Measurements from ENCODE around the gene CST4.
"Not testable (repeated sequence)": the region's sequence is repeated elsewhere in the genome, so short reads cannot be mapped to it uniquely, and the experiment has no call there.

Gene CST4

DNA sequence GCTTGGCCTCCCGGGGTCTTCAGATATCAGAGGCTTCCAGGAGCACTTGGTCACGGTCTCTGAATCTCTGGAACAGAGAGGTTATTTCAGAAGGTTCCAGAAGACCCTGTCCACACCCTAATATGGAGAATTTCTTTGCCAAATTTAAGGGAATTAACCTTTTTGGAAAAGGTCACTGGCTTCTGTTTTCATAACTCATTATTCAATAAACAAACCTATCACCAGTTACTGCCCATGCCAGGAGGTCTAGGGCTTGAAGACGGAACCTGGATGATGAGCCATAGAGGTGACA lies 507 bp upstream of the CST4 start:
- DNase-seq (ENCODE audit: low read depth, low spot score) = no peak

DNA sequence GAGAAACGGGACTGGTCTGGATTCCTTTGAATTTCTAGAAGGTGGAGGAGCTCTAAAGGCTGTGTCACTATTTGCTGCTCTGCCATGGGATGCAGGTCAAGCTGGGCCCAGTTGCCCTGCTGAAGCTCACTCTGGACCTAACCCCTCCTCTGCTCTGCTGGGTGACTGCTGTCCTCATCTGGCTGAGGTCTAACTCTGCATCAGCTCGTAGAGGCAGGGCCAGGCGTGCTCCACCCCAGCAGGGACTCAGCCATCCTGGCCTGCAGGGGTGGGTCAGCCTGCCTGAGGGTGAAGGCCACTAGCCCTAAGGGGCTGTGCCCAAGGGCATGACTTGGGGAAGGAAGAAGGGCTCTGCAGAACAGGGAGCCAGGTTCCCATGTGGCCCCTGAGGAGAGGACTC lies 852 bp downstream of the CST4 start:
- no peak for DNase-seq (ENCODE audit: low read depth, low spot score)

DNA sequence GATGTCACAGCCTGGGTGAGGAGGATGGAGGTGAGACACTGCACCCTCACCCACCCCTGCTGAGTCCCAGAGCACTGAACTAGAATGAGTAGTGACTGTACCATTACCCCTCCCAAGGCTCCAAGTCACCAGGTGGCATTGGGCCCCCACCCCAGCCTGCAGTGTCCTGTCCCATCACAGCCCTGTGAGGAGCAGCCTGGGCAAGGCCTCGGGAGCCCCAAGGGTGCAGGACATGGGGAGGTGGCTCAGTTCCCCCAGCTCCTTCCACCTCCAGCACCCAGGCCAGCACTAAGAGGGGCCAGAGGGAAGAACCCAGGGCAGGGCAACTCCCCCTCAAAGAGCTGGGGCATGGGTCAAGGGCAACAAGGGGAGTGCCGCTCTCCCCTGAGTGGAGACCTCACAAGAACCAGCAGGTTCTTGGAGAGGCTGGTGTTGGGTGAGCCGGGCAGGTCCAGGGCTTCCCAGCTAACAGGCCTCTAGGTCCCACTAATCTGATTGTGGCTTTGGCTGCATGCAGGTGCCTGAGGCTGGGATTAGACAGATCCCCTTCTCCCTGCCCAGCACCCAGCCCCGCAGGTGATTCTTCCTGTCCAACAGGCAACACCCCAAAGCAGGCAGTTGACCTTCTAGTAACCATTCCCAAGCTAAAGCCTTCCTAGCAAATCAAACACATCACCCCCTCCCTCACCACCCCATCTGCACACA lies 2.6 kb downstream of the CST4 start:
- no peak for DNase-seq (ENCODE audit: low read depth, low spot score)

DNA sequence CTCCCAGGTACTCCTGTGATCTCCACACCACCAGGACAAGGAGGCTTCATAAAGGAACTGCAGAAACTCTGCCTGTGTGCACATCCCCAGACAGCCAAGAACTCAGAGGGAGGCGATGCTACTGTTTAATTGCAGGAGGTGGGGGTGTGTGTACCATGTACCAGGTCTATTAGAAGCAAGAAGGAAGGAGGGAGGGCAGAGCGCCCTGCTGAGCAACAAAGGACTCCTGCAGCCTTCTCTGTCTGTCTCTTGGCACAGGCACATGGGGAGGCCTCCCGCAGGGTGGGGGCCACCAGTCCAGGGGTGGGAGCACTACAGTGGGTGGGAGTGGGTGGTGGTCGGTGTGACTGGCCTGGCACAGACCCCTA lies 3.3 kb downstream of the CST4 start:
- DNase-seq (ENCODE audit: low read depth, low spot score) = not testable (repeated sequence)

DNA sequence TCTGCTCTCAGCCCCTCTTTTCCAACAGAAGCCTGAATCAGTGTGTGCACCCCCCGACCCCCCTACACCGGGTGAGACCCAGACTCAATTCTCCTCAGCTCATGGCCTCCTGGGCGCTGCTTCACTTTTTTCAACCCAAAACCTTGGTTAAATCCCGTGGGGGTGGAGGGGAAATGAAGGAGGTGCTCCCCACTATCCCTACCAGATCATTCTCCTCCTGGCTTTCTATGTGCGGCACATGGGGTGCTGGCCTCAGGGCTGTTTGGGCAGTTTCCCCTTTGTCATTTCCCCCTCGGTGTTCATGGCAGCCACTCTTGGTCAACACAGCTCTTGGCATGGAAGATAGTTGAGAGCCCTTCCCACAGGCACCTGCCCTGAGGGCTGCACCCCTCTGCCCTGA lies 4.6 kb downstream of the CST4 start:
- DNase-seq (ENCODE audit: low read depth, low spot score) = no peak

DNA sequence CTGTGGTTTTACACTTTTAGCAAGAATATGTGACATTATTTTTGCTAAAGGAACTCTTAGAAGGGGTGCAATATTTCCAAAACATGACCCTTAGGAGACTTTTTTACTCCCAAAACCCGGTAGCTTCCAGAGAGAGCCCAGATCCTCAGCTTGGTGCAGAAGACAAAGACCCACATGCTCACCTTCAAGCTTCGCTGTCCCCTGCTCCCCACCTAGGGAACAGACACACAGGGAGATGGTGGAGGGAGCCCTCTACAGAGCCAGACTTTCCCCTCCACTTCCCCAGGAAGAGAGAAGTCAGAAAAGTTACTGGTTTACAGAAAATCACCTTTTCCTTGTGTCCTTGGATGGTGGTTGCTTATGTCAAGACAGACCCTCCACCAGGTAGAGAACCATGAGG lies 5.0 kb downstream of the CST4 start:
- DNase-seq (ENCODE audit: low read depth, low spot score) = no peak

DNA sequence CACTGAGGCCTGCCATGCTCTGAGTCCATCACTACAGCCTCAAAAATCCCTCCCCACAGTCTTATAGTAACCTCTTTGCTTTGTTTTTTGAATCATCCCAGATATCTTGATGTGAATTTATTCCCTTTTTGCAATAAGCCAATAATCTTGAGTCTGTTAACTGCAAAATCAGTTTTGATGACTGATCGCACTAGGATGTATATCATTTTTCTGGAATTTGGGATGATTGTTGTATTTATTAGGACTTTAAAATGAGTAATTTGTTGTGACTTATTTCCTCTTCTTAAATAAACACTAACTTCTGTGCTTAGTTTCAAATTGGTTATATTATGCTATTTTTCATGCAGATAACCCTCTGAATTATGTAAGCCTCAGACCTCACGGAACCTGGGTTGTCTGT lies 5.6 kb downstream of the CST4 start:
- no peak for DNase-seq (ENCODE audit: low read depth, low spot score)

DNA sequence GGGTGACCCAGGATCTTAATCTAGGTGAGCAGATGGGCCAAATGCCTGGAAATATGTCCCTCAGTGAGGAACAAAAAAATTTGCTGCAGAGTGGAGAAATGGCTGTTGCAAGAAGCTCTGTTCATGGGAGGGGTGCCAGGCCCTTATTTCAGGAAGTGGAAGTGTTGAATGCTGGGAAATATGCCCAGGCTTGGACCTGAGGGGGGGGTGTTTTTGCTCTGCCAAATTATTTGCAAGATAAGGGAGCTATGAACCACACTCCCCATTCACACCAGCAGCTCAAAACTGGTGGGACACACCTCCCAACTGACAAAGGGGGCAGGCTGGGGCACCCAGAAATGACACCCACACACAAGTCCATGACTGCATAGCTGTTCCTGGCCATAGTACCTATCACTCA lies 8.7 kb downstream of the CST4 start:
- DNase-seq (ENCODE audit: low read depth, low spot score) = no peak

DNA sequence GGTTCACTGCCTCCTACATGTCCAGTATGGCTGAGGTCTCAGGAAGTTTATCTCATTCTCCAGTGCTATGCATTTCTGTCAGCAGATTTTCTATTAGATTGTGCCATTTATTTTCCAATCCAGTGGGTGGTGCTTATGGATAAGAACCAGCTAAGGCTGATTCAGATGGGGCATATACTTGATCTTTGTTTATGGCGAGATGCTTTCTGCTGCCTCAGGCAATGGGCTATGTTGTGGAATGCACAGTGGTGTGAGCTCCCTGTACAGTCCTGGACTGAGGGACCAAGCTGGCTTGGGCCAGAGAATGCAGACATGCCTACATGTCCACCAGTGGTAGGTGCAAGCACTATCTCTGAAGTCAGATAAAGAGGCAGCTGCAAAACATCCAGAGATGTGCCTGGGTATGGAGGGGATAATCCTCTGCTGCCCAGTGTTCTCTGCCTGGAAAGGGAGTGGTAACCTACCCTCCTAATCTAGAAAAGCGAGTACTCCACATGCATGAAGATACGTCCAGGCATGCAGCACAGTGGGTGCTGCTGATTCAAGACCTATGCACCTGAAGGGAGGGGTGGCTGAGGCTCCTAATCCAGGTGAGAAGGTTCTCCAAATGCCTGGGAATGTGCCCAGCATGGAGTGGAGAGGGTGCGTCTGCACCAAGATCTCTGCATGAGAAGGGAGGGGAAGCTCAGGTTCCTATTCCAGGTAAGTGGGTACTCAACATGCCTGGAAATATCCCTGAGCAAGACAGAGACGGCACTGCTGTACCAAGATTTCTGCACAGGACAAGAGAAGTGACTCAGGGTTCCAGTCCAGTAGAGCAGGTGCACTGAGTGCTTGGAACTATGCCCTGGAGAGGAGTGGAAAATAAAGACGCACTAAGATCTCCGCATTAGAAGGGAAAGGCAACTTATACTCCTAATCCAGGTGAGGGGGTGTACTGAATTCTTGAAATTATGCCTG lies 9.4 kb downstream of the CST4 start:
- no peak for DNase-seq (ENCODE audit: low read depth, low spot score)

DNA sequence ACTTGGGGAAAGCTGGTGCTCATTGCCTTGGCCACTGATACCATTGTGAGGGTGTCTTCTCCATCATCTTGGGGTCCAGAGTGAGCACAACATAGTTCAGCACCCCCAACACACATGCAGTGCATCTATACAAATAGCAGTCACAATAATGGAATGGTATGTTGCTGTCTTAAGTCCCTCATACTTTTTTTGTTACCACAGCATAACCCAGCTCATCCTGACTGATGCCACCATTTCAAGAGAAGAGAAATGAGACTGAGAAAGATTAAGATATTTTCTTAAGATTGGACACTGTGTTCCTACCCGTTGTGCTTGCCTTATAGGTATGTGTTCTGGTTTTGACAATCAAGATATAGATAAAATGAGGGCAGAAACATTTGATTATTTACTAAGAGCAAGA lies 15.6 kb downstream of the CST4 start:
- no peak for DNase-seq (ENCODE audit: low read depth, low spot score)

DNA sequence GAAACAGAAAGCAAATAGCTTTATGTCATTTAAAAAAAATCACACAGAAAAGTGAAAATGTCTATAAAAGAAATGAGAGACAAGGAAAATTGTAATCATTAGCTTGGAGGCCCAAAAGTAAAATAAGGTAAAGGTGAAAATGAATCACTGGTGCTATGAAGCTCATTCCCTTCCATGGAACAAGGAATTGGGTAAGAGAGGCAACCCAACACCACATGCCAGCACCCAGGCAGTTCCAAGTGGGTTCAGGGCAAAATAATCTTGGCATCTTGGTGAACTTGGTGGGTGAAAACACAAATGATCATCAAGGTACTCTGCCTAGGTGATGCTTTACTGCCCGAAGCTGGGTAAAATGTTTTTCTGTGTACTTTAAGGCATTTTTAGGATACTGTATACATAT lies 16.7 kb downstream of the CST4 start:
- DNase-seq (ENCODE audit: low read depth, low spot score) = no peak

DNA sequence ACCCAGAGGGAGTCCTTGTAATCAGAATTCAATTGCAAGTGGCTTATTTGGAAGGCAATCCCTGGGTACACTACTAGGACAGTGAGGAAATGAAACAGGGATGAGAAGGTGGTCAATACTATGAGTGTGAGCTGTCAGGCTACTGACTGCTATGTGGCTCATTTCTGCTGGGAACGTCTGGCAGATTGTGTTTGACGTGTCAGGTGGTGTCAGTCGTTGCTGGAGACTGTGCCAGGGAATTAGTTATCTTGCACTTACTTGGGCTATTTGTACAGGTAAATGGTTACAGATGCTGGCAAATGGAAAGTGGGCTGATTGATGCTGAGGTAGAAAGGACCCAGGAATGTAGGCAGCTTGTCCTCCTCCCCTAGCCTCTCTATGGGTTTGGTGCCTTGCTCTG lies 17.4 kb downstream of the CST4 start:
- no peak for DNase-seq (ENCODE audit: low read depth, low spot score)

DNA sequence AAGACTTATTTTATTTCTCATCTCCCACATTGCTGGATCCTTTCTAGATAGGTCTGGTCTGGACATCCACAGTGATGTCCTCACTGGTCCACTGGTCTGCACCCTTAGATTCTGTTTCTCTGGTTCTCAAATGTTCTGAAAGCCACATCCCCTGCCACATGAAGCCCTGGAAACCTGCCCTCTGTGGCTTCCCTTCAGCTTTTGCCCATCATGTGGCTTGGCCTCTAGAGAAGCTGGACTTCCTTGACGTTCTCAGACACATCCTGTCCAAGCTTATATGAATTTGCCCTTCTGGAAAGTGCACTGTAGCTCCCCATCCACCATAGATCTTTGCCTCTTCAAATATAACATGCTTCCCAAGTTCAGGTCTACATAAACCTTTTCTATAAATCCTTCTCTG lies 18.5 kb downstream of the CST4 start:
- no peak for DNase-seq (ENCODE audit: low read depth, low spot score)

DNA sequence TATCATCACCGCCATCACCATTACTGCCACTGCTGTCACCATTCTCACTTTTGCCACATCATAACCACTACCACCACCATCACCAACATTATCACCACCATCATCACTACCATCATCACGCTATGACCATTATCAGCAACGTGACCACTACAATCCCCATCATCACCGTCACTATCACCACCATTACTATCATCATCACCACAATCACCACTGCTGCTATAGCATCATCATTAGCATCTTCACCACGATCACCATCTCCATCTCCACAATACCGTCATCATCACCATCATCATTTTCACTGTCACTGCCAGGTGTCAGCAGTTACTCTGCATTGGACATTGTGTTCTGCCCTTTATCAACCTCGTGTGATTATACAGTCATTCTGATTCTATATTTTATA lies 19.0 kb downstream of the CST4 start:
- no peak for DNase-seq (ENCODE audit: low read depth, low spot score)

DNA sequence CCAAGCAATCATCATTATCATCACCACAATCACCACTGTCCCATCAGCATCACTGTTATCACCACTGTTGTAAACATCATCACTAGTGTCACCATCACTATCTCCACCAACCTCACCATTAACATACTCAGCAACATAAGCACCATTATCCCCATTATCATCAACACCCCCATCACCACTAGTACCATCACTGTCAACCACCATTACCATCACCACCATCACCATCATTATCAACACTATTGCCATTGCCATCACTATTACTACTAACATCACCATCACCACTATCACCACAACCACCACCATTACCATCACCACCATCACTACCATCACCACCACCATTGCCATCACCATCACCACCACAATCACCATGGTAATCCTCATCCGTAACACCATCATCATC lies 19.5 kb downstream of the CST4 start:
- DNase-seq (ENCODE audit: low read depth, low spot score) = no peak

DNA sequence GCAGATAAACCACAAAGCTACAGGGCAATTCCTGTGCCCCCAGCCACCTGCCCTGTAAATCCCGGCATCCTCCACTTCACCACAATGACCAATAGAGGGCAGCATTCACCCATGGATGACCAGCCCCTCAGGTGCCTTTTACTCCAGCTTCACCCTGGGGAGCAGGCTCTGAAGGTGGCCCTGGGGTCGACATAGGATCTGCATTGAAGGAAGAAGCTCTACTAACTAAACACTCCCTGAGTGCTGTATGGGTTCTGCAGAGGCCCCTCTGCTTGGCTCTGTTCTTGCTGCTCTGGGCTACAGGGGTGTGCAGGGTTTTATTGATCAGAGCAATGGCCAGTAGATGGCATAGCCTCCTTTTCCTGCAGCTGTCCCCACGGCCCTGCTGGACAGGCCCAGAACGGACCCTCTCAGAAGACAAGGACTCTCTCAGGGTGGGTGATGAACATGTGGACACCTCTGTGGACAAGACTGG lies 20.3 kb downstream of the CST4 start:
- no peak for DNase-seq (ENCODE audit: low read depth, low spot score)

DNA sequence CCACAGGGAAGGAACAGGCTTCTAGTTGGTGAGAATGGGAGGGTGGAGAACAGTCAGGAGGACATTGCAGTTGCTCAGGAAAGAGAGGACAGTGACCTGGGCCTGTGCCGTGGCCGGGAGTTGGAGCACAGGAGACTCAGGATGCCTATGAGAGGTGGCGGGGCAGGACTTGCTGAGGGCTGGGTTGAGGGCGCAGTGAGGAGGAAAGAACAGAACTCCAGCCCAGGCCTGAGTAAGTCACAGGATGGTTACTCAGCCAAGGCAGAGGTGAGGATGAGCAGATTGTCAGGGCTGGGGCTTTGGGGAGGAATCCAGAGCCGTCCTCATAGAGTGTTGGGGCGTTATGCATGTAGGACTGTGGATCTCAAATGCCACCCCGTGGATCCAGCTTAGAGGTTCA lies 21.2 kb downstream of the CST4 start:
- no peak for DNase-seq (ENCODE audit: low read depth, low spot score)

DNA sequence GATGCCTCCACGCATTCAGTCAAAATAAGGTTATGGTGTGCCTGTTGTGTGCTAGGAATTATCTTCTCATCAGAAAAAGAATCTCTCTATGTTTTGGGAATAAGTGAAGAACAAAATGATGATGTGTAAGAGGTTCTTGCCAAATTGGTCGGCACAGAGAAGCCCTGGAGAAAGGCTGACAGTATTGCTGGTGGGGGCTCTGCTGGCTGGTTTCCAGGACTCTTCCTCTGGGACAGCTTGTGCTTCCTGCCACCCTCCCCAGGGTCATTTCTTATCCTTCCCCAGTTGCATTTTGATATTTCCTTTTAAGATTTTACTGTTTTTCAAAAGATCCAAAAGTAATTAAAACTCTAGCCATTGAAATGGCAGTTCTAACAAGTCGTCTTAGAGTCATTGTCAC lies 22.1 kb downstream of the CST4 start:
- DNase-seq (ENCODE audit: low read depth, low spot score) = no peak

DNA sequence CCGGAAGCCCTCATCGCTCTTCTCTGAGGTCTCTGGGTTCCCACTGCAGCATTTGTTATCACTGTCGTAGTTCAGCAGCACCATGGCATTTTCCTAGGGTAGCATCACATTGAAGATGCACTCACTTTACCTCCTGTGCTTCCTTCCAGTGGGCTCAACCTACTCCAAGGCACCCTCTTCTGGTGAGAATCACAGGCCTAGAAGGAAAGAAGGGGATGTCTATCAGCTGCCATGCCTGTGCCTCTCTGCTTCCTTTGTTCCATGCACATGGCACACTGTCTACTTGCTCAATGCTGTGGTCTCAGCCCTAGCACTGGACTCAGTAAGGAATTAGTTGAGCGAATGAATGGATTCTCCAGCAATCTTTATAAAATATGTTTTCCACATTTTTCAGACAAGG lies 22.6 kb downstream of the CST4 start:
- no peak for DNase-seq (ENCODE audit: low read depth, low spot score)

DNA sequence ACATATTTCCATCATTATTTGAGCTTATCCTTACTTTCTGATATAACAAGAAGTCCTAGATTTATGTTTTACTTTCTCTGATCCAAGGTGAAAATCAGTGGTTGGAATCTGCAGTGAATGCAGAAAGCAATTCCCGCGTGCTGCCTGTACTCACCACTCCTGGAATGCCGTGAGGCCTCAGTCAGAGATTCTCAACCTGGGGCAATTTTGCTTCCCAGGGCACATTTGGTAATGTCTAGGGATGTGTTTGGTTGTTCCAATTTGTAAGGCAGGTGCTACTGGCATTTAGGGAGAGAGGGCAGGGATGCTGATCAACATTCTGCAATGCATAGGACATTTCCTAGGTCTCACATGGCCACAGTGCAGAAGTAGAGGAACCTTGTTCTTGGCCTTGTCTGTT lies 23.9 kb downstream of the CST4 start:
- DNase-seq (ENCODE audit: low read depth, low spot score) = no peak

DNA sequence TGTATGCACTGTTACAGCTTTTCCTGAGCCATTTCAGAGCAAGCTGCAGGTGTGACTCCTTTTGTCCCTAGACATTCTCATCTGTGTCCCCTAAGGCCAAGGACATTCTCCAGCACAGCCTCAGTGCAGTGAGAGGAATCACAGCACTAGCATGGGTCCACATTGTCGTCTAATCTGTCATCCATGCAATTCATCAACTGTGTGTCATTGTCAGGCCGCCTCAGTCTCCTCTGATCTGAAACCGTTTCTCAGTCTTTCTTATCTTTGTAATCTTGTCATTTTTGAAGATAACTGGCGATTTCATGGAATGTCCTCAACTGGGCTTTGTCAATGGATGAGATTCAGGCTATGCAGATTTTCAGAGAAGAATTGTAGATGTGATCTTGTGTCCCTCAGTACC lies 24.8 kb downstream of the CST4 start:
- not testable (repeated sequence) for DNase-seq (ENCODE audit: low read depth, low spot score)

DNA sequence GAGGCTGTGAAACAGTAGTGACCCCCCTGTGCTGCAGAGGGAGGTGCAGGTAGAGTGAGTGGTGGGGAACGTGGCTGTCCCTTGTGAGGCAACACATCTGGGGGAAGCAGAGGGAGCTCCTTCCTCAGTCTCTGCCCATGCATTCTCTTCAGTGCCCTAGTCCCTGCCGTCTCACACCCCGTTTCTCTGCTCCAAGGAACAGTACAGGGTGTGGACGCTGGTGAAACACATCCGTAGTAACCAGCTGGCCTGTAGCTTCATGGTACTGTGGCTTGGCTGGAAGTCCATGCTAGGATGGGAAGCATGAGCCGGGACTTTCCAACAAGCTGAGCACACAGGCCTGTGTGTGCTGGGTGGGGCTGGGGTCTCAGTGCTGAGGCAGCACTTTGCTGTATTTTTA lies 25.7 kb downstream of the CST4 start:
- DNase-seq (ENCODE audit: low read depth, low spot score) = no peak

DNA sequence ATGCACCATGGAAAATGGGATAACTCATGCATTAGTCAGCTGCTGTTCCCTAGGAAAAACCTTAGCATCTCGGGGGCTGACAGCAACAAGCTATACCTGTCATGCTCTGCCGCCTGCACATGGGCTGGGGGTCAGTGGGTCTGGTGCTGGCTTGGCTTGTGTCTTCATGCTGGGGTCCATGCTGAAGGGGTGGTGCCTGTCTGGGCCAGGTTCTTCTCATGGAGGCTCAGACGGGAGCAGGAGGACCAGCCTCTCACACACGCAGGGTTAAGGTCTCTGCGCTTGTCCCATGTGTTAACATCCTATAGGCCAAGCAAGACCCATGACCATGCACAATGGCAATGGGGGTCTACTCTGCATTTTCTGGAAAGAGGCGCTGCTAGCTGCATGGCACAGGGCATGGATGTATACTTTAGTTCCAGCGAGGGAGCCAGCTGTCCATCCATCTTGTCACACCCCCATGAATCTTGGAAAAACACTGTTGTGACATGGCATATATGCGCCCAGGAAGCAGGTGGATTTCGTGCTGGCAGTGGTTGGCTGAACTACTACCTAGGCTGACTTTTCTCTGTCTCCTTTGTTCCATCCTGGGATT lies 26.5 kb downstream of the CST4 start:
- DNase-seq (ENCODE audit: low read depth, low spot score) = no peak

Measured in activated naive CD8-positive, alpha-beta T cell treated with anti-CD3 and anti-CD28 coated beads, Interleukin-2, amount 50 U/mL, for 16 hours (primary cell).